Ureter (tissue), 1 donor: ENCODE data around the gene SHISAL2B. TPM values are rescaled to one million over a fixed set of nuclear protein-coding genes. Genes with fewer than 3 reads are reported as not detected.
"Not testable (repeated sequence)": the region's sequence is repeated elsewhere in the genome, so short reads cannot be mapped to it uniquely, and the experiment has no call there.

Experiments used
- DNase-seq: peaks from one replicate; pipeline ENCODE4 v3.0.0-alpha.2; 2020; ENCODE audit warnings: low spot score
- total RNA-seq: library from RNA; stranded (reverse); gene quantifications from one replicate; pipeline ENCODE4 v1.2.4, GENCODE V29; 2023
- donor health status: DM: yes; HTN: yes; CAD: no.

SHISAL2B gene
- total RNA-seq = not detected

DNA sequence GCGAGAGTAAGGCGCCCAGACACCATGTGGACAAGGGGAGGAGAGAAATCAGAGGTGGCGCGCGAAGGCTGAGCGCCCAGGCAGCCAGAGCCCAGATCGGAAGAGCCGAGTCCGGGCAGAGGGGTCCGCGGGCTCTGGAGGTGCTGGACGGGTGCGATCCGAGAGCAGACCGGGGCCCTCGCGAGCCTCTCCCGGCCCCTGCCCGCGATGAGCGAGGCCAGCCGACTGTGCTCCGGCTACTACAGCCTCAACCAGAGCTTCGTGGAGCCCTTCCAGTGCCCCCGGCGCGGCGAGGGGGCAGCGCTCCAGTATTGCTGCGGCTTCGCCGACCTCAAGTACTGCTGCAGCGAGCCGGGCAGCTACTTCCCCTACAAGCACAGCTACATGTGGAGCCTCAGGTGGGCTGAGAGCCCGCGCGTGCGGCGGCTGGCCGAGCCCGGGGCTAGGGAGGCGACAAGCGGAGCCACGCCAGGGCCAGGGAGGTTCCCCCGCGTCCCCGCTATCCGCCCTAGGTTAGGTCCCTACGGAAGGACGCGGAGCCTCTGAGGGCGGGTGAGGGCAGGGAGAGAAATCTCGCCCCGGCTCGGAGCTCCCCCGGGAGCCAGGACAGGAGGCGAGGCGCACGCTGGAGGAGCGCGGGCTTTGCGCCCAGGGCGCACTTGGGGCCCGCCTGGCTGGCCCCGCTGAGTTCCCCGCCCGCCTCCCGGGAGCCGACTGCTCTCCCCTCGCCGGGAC, at the start of gene SHISAL2B:
Gene SHISAL2B, plus strand, starts transcription at position 87 of the 735 bp plus-strand sequence. Its CDS starts 121 bp downstream, at position 208.
- DNase-seq = no peak

DNA sequence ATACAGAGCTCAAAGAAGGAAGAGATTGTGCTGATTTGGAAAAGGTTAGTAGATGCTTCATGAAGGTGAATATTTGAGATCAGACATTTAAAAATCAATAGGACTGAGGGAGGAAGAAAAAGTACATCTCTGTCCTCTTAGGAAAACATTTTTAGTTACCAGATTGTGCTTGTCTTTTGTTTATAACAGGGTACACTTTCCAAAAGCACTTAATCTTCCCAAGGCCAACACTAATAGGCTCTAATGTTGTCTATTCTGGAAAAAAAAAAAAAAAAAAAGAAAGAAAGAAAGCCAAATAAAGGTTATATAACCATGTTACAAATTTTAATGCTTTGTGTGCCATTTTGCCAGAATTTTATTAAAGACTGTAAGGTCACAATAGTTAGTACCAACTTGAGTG, 45.5 kb upstream of the SHISAL2B start:
- no peak for DNase-seq

DNA sequence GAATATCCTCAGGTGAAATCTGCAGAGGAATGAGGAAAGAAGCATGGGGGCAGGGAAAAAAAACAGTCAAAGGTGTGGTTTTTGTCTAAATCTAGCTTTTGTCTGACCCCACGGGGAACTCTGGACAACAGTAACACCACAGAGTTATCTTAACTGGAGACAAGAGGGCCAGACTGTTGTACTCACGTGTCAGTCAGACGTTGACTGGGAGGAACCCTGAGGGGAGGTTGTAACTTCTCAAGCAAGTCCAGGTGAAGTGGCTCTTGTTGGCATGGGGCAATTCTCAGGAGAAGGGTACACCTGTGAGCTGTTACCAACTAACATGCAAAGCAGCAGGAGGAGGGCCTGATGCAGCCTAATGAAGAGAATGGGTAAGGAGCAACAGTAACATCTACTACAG, 44.1 kb upstream of the SHISAL2B start:
- DNase-seq = no peak

DNA sequence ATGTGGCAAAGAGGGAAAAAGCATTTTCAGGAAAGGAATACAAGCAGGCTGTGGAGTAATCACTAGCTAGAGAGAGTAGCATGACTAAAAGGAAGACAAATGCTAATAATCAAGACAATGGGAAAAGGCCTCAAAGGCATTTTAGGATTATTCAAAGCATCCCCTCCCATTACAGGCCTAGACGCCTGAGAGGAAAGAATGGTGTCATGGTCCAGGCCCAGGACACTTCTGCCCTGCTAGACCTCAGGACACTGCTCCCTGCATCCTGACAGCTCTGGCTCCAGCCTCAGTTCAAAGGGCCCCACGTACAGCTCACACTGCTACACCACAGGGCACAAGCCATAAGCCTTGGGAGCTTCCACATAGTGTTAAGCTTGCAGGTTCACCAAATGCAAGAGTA, 40.8 kb upstream of the SHISAL2B start:
- DNase-seq = no peak

DNA sequence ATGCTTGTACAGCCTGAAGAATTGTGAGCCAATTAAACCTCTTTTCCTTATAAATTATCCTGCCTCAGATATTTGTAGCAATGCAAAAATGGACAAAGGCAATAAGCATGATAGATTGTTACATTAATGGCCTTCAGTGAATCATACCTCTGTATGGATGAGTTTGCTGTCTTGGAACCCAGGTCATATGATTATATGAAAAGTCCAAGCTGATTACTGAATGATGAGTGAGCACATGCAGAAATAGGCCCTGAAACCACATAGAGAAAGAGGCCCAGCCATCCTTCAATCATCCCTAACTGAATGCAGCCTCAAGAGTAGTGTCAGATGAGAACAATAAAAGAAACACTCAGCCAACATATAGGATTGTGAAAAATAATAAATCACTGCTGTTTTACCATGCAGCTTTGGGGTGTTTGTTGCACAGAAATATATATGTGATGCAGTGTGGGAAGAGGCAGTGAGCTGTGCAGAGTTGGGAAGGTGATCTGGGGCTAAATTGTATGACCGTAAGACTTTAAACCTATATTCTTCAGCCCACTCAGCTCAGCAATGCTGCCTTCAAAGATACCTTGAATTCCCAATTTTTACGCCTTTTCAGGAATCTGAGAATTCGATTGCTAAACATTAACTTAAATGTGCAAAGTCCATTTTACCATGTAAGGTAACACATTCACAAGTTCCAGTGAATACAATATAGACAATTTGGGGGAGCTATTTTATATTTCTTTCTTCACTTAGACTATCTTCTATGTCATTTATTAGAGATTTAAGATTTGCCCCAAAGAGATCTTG, 36.3 kb upstream of the SHISAL2B start:
- no peak for DNase-seq

DNA sequence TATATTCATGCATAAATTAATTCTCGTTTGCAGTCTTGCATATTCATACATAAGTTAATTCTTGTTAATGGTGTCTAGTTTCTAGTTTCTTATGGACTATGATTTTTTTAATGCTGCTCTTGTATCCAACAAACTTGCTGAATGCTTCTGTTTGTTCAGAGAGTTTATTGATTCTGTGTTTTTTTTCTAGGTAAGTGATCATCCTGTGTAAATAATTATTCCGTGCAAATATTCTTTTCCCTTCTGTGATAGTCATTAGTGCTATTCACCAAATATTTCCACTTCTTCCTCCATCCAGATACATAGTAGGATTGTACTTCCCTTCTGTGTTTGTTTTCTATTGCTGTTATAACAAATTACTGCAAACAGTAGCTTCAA, 35.8 kb upstream of the SHISAL2B start:
- DNase-seq = no peak

DNA sequence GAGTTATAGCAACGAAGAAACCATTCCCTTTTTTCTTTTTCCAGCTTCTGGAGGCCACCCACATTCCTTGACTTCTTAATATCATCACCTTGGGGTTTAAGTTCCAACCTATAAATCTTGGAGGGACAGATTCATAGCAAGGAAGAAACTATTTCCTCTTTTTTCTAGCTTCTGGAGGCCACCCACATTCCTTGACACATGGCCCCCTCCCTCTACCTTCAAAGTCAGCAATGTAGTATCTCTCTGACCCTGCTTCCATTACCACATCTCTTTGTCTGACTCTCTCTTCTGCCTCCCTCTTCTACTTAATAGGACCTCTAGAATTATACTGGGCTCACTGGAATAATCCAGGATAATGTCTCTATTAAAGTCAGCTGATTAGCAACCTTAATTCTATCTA, 34.7 kb upstream of the SHISAL2B start:
- no peak for DNase-seq

DNA sequence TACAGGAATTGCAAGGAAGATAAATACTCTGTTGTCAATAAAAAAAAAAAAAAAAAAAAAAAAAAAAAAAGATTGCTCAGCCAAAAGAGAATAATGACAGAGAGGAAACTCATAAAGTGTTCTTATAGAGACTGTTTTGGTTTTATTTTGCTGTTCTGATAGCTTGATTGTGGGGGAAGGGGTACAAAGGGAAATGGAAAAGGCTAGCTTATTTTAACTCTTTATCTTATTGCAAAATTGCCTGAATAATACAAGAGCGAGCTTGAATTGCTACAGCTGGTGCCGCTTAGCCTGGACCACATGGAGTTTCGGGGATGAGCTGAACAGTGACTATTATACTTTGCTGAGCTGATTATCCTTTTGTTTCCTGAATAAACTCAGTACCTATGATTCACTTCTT, 31.0 kb upstream of the SHISAL2B start:
- DNase-seq = no peak

DNA sequence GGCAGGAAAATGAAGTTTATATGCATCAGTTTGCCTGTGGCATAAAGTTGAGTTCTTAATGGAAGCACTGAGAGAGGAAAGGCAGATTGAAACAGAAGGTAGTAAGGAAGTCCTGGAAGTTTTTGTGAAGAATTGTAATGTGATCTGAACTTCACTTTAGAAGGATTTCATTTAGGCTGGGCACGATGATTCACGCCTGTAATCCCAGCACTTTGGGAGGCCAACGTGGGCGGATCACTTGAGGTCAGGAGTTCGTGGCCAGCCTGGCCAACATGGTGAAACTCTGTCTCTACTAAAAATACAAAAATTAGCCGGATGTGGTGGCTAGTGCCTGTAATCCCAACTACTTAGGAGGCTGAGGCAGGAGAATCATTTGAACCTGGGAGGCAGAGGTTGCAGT, 27.1 kb upstream of the SHISAL2B start:
- not testable (repeated sequence) for DNase-seq

DNA sequence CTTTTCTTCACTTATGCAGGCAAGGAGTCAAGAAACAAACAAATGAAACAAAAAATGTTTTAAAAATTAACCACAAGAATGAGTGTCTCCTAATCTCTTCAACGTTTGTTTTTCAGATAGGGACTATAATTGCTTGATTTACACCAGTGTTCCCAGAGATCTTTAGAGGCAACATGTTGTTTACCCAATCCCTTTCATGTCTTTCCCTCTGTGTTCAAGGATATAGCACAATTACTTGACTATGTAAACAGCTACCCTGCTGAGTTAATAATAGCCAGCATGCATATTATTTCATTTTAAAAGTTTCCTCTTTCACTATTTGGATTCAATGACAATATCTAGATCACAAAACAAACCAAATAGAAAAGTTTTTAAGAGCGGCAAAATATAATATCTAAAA, 25.1 kb upstream of the SHISAL2B start:
- no peak for DNase-seq

DNA sequence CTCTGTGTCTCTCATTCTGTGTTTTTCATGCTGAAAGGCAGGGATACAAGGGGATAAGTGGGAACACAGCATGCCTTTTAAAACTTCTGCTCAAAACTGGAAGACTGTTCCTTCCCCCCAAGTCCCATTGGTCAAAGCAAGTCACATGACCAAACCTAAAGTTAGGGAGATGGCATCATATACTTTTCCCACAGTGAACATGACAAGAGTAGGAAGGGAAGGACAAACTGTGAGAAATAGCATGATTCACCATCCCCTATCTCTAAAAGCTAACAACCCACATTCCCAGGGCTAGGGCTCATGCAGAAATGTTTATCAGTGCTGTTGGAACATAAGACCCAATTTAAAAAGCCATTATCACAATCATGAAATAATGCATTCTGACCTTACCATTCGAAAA, 24.2 kb upstream of the SHISAL2B start:
- no peak for DNase-seq

DNA sequence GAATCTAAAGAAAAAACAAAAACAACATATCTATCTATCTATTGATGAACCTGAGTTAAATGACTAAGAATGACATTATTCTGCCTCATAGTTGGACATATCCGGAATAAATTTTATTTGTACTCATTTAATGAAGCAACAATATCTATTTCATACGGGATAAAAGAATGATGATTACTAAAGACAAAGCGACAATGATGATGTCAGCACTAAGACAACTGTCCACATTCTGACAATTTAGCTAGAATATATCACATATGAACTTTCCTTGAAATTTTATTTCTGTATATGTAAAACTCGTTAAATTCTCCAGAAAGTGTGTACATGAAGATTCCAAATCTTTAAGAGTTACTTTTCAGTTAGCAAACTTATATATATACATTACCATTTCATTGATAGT, 23.2 kb upstream of the SHISAL2B start:
- no peak for DNase-seq

DNA sequence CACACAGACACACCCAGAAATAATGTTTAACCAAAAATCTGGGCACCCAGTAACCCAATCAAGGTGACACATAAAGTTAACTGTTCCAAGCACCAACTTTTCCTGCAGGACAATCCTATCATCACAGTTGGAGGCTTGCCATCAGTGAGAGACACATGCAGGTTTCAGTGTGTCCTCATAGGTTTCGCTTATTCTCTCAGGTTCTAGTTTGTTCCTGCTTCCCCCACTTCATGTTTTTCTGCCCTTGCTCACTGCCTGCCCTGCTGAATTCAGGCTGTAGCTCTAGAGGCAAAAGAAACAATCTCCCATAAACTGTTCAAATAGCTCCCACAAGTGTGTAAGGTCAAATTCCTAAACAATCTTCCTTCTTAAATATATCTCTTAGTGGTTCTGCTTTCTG, 20.0 kb upstream of the SHISAL2B start:
- no peak for DNase-seq

DNA sequence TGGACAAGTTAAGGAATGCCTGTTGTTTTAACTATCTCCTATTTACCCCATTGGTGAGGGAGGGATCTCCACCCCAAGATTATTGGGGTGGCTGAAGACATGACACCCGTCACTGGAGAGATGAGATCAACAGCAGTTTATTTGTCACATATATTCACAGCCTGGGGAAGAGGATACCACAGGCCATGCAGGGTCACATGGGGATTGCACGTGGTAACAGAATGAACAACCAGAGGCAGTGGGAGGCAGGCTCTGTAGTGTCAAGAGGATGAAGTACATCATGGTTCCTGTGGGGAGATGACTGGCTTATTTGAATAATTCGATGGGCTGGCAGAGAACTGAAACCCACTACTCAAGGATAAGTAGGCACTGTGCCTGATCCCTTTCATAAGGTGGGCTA, 18.6 kb upstream of the SHISAL2B start:
- no peak for DNase-seq

DNA sequence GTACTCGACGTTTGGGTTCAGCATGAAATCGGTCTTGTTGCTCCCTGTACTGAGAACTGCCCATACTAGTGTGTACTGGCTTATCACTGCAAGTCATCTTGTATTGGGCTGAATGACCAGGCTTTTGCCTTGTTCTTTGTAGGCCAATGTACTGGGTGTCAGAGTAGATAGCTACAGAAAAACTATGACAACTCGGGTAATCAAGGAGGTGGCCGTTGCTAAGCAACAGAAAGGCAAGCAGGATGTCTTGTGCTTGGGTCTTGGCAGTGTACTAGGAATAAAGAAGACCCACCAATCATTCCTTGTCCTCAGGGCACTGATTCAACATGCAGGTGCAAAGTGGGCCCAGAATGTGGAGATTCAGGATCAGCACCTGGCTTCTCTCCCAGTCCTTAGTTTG, 11.9 kb upstream of the SHISAL2B start:
- no peak for DNase-seq

DNA sequence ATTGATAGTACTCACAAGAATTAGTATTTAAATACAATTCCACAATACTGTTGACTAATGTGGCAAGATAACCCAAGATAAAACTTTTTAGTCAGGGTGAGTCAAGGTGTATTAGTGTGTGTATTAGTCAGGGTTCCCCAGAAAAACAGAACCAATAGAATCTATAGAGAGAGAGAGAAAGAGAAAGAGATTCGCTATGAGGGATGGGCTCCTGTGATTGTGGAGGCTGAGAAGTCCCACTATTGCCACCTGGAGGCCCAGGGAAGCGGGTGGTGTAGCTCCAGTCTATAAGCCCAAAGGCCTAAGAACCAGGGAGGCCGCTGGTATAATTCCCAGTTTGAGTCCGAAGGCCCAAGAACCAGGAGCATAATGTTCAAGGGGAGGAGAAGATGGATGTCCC, 10.0 kb upstream of the SHISAL2B start:
- DNase-seq = no peak

DNA sequence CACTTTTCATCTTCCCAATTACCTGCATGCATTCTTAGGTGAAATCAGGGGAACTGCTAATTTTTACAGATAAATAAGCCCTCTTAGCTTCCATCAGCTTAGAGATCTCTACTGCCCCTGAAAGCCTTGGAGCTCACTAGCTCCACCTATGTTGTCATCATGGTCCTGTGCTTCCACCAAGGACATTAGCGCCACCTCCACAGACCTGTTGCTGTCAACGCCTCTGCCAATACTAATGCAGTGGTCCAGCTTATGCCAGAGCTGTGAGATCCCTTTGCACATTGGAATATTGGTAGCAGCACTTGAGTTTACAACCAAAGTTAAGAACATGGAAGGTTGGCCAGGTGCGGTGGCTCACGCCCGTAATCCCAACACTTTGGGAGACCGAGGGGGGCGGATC, 7.7 kb upstream of the SHISAL2B start:
- no peak for DNase-seq

DNA sequence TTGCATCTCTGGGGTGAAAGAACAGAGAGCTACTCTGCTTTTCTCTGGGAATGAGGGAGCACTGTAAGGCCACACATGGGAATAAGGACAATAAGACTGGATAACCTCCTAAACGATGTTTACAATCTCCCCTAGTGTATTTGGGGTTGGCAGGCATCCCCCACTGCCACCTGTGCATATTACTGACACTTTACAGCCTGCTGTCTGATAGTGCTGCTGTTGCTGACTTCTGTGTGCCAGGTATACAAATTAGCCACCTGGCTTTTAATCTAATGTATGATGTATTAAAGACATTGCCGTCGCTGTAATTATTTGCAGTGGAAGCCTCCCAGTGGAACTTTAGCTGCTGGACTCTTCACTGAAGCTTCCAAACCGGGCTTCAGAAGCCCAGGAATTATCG, 4.4 kb upstream of the SHISAL2B start:
- DNase-seq = no peak

DNA sequence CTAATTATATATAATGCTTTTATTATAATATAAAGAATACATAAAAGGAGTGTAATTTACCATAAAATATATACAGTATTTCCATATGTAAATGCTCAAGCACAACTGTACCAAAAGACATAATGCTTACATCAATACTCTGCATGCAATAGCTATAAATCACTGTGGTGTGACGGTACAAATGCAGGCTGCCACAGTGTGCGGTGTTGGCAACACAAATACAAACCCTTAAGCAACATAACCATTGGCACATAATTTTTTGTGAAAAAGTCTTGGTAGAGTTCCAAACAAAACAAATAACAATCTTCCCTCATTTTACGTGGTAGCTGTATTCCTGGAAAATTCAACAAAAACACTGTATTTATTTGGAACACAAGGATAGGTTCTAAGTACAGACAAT, 1.9 kb upstream of the SHISAL2B start:
- DNase-seq = no peak

DNA sequence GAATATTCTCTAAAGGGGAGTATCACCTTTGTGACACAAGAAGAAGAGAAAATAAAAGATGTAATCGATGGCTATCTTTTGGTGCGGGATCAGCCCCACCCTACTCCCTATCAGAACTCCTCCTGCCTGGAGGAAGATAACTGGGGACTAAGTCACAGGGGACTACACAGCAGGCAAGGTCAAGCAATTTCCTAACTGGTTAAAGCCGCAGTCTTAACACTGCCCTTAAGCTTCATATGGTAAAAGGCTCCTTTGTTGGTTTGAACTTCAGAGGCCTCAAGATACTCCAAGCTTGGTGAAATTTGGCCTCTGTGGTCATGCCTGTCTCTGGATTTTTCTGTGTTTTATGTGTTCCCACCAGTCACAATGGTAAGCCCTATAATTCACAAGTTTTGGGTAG, 1.3 kb upstream of the SHISAL2B start:
- no peak for DNase-seq

DNA sequence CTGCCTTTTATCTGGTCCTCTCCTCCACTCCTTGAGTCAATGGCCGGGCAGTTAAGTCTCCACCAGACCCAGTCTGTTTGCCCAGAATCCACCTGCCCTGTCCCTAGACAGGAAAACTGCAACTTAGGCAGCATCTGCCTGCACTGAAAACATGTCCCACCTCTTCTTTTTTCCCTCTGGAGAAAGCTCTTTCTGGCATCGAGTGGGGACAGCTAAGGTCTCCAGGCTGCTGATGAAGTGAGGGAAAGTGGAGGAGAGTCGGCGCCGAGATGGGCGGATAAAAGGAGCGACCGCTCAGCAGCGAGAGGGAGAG, 243 bp upstream of the SHISAL2B start:
- DNase-seq = no peak

DNA sequence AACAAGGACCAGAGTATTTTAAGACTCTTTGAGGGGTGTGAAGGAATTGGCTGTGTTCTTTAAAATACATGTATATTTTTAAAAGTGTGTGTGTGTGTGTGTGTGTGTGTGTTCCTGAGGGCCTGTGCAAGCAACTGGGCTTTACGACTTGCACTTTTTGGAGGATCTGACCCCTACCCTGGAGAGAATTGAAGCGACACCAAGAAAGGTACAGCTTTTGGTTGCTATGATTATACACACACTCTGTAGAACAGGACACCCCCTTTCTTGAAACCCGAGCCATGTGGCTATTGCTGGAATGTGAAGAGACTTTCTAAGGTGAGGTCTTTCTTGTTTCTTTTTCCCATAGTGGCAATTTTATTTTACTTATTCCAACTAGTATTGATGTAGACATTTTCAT, 988 bp downstream of the SHISAL2B start:
- no peak for DNase-seq

DNA sequence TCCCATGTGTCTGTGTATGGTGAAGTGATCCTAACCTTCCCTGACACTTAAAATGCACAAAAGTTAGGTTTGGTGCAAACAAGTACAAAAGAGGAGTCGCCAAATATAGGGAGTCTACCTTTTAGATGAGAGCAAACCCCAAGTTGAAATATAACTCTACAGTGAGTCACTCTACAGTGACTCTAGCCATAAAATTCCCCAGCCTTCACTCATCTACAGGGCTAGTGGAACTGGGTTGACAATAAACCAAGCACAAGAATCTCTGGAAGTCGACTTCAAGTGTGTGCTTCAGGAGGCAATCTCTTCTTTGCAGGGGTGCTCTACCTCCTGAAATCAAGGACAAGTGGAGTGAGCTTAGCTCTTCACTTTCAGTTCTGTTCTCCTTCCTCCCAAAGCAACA, 3.3 kb downstream of the SHISAL2B start:
- no peak for DNase-seq

DNA sequence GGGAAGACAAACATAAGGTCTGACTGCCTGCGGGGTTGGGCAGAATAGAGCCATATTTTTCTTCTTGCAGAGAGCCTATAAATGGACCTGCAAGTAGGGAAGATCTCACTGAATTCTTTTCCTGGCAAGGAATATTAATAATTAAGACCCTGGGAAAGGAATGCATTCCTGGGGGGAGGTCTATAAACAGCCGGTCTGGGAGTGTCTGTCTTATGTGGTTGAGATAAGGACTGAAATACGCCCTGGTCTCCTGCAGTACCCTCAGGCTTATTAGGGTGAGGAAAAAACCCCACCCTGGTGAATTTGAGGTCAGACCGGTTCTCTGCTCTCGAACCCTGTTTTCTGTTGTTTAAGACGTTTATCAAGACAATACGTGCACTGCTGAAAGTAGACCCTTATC, 6.1 kb downstream of the SHISAL2B start:
- not testable (repeated sequence) for DNase-seq
